ENCODE measurements around the gene EFNB3. TPM values are rescaled to one million over a fixed set of nuclear protein-coding genes. Genes with fewer than 3 reads are reported as not detected.

Gene EFNB3
- total RNA-seq, 2 donors from 2014 or later: not detected

DNA sequence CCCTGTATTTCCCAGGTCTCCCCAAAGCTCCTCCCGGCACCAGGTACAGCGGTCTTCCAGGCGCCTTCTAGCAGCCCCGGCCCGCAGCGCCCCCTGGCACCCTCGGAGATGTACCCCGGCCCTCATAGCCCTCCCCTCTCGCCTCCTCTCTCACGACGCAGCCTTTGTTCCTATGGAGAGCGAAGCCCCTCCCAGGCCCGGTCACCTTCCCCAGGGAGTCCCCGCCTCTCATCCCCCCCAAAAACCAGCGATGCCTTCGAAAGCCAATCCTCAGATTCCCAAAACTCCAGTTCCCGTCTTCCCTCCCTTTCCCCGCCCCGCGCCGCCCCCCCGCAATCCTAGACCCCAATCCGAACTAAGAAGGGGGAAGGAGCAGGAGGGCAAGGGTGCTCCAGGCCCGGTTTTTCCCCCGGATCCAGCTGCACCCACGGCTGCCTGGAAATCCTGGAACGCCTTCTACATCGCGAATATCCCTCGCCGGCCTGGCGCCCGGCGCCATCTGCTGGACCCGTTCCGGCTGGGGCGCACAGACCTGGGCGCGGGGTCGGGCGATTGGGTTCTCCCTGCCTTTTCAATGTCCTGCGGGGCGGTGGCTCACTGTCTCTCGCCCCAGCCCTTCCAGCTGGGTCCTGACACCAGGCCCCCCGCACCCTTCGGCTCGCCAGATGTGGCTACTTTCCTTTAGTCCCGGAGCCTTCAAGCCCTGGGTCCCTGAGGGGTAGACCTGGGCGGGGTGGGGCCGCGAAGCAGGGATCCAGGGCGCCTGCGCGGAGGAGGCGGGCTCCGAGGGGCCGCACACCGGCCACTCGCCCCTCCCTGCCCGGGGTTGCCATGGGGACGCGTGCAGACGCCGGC, 12.1 kb downstream of the EFNB3 start, which contains the start of gene DNAH2:
Gene DNAH2 (plus strand): TSS at position 844 of the 855 bp plus-strand sequence. CDS start 1,991 bp downstream, outside the sequence.
- Histone ChIP-seq H3K27ac (peak within 1 kb of the TSS in 1 of 2 donors; percentile 30), H3K9me3 (no peaks in the 10 kb centered on the region), H3K4me3 (peak within 1 kb of the TSS; percentile 93), H3K4me1 (ENCODE audit: control insufficient read depth in 1 of 2, low read depth in 2 of 2) (peaks cover 9 to 17% of the 10 kb centered on the region in 2 donors), H3K36me3 (no peaks in the 10 kb centered on the region), H3K27me3 (replicated peaks; ENCODE audit: insufficient read depth) (no peaks in the 10 kb centered on the region)
- DNase-seq (ENCODE audit: low spot score): peak; percentile 16
- peak; percentile 42 for ATAC-seq (ENCODE audit: insufficient number of reproducible peaks, low FRiP score, low read depth)
- TF ChIP-seq, protein P1, sequence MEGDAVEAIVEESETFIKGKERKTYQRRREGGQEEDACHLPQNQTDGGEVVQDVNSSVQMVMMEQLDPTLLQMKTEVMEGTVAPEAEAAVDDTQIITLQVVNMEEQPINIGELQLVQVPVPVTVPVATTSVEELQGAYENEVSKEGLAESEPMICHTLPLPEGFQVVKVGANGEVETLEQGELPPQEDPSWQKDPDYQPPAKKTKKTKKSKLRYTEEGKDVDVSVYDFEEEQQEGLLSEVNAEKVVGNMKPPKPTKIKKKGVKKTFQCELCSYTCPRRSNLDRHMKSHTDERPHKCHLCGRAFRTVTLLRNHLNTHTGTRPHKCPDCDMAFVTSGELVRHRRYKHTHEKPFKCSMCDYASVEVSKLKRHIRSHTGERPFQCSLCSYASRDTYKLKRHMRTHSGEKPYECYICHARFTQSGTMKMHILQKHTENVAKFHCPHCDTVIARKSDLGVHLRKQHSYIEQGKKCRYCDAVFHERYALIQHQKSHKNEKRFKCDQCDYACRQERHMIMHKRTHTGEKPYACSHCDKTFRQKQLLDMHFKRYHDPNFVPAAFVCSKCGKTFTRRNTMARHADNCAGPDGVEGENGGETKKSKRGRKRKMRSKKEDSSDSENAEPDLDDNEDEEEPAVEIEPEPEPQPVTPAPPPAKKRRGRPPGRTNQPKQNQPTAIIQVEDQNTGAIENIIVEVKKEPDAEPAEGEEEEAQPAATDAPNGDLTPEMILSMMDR (IDR thresholded peaks at IDR 0.05): peak; percentile 34

DNA sequence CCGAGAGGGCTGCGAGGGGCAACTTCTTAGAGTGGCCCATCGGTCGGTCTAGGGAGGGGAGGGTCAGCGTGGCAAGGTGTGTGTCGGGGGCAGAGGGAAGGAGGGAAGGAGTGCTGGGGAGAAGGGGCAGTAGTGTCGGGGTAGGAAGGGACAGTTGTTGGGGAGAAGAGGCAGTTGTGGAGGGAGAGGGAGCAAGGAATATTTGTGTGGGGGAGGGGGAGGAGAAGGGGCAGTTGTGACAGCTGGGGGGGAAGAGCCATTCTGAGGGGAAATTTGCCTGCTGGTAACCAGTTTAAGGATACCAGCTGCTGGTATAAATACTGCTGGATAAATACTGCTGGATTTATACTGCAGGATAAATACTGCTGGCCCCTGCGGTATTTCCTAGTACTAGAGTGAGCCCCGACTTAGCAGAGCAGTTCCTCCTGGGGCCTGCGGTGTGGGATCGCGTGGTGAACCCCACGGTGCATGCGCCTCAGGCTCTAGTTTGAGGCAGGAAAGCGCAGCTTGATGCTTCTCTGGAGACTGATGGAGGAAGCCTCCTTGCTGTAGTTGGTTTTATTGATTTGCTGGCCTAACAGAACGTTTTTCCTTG, 12.9 kb downstream of the EFNB3 start:
- no peak for DNase-seq (ENCODE audit: low spot score)
- no peaks in the 10 kb centered on the region for H3K9me3 ChIP-seq
- no peak overlapping the region for H3K27ac ChIP-seq

DNA sequence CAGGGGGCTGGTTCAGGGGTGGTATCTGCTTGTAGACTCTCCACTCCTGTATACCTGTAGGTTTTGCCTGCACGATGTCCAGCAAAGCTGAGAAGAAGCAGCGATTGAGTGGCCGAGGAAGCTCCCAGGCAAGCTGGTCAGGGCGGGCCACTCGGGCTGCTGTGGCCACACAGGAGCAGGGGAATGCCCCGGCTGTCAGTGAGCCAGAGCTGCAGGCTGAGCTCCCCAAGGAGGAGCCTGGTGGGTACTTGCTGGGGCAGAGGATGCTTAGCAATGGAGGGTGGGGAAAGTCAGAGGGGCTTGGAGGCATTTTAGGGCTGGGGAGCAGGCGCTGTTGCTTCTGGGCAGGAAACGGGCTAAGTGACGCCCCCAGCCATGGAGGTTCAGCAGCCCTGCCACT, 14.7 kb downstream of the EFNB3 start:
- Histone ChIP-seq H3K27ac (no peak overlapping the region), H3K27me3 (replicated peaks; ENCODE audit: insufficient read depth) (no peaks in the 10 kb centered on the region), H3K4me1 (ENCODE audit: control insufficient read depth in 1 of 2, low read depth in 2 of 2) (peaks cover 9 to 17% of the 10 kb centered on the region in 2 donors), H3K9me3 (no peaks in the 10 kb centered on the region), H3K4me3 (no peak overlapping the region), H3K36me3 (no peaks in the 10 kb centered on the region)
- ATAC-seq (ENCODE audit: insufficient number of reproducible peaks, low FRiP score, low read depth) (no peak), DNase-seq (ENCODE audit: low spot score) (no peak)
- TF ChIP-seq, protein P1 (IDR thresholded peaks at IDR 0.05): no peak

More for the DNA sequence above, 12.9 kb downstream of the EFNB3 start:
- Histone ChIP-seq H3K36me3 (no peaks in the 10 kb centered on the region), H3K4me1 (ENCODE audit: control insufficient read depth in 1 of 2, low read depth in 2 of 2) (peaks cover 9 to 17% of the 10 kb centered on the region in 2 donors), H3K4me3 (peak overlapping the region; percentile 93), H3K27me3 (replicated peaks; ENCODE audit: insufficient read depth) (no peaks in the 10 kb centered on the region)
- TF ChIP-seq, protein P1 (IDR thresholded peaks at IDR 0.05): no peak
- no peak for ATAC-seq (ENCODE audit: insufficient number of reproducible peaks, low FRiP score, low read depth)

DNA sequence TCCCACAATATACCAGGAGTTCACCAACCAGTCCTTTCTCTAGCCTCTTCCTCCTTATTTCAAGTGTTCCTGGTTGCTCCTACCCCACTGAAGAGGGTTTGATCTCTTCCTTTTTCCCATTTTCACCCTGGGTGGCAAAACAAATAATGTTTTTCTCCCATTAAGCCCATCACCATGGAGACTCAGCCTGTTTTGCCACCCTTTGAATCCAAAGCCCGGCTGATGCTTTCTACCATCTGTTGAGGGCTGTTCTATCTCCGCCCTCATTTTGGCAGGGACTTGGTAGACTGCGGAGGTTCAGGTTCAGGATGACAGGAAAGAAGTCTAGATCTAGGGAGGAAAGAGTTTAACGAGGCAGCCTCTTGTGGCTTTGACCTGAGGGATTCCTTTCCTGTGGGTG, 15.1 kb downstream of the EFNB3 start:
- H3K4me1 ChIP-seq (ENCODE audit: control insufficient read depth in 1 of 2, low read depth in 2 of 2): peaks cover 9 to 17% of the 10 kb centered on the region in 2 donors
- no peak overlapping the region for H3K27ac ChIP-seq
- DNase-seq (ENCODE audit: low spot score) (no peak), ATAC-seq (ENCODE audit: insufficient number of reproducible peaks, low FRiP score, low read depth) (no peak)
- H3K9me3 ChIP-seq: no peaks in the 10 kb centered on the region
- TF ChIP-seq, protein P1 (IDR thresholded peaks at IDR 0.05): no peak
- no peaks in the 10 kb centered on the region for H3K36me3 ChIP-seq
- no peak overlapping the region for H3K4me3 ChIP-seq
- H3K27me3 ChIP-seq (replicated peaks; ENCODE audit: insufficient read depth): no peaks in the 10 kb centered on the region

DNA sequence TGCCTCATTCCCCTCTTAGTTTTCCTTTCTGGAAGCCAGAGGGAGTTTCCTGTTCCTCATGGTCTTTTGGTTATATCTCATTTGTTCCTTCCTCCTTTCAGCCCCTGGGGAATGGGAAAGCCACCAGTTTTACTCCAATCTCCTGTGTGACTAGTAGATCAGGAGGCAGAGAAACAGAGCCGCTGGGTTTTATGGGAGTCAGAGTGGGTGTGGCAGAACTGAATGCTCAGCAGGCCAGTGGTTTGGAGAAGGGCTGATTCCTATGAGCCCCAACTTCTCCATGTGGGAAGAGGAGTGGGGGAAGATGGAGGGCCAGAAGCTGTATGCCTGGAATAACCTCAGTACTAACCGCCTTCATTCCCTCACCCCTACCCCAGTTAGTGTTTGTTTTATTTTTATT, 16.6 kb downstream of the EFNB3 start:
- ATAC-seq (ENCODE audit: insufficient number of reproducible peaks, low FRiP score, low read depth) (no peak), DNase-seq (ENCODE audit: low spot score) (no peak)
- Histone ChIP-seq H3K27ac (no peak overlapping the region), H3K9me3 (no peaks in the 10 kb centered on the region), H3K4me1 (ENCODE audit: control insufficient read depth in 1 of 2, low read depth in 2 of 2) (peaks cover 7 to 11% of the 10 kb centered on the region in 2 donors), H3K27me3 (replicated peaks; ENCODE audit: insufficient read depth) (no peaks in the 10 kb centered on the region), H3K36me3 (no peaks in the 10 kb centered on the region), H3K4me3 (no peak overlapping the region)
- TF ChIP-seq, protein P1 (IDR thresholded peaks at IDR 0.05): no peak

Data from thoracic aorta (tissue), 2 donors.